H54 (cell line): ENCODE data around the gene KNCN.
A peak's percentile ranks its signal among the peaks of the same experiment; 100 is the strongest.

Source experiments
- DNase-seq: peaks from one replicate; pipeline ENCODE4 v3.0.0; 2011; ENCODE audit warnings: low spot score, mixed read lengths; ENCODE audit not compliant: insufficient read length
- FAIRE-seq: peaks from 3 replicates; lab custom pipeline; 2011; peaks lifted over from hg19 to GRCh38; lab: Jason Lieb, UNC
- POLR2A ChIP-seq: IDR thresholded peaks from 2 replicates; pipeline ENCODE4 v1.6.1; 2011; ENCODE audit warnings: low read depth, mild to moderate bottlenecking, low read length

Gene KNCN

GRCh38 chr1:46529031-46529630 lies 22.3 kb downstream of the KNCN start:
- DNase-seq (no peak), FAIRE-seq (no peak)
- no peak for TF ChIP-seq POLR2A

GRCh38 chr1:46528297-46528955 lies 23.0 kb downstream of the KNCN start:
- no peak for TF ChIP-seq POLR2A
- DNase-seq, result no peak
- FAIRE-seq, result no peak

GRCh38 chr1:46527474-46528296 lies 23.8 kb downstream of the KNCN start:
- FAIRE-seq (no peak), DNase-seq (peak; percentile 91)
- no peak for TF ChIP-seq POLR2A

- FAIRE-seq, result no peak
- DNase-seq, result no peak
- TF ChIP-seq POLR2A, result no peak
Measured at GRCh38 chr1:46526691-46527291, 24.7 kb downstream of the KNCN start.

- TF ChIP-seq POLR2A, result no peak
- DNase-seq, result no peak
- no peak for FAIRE-seq
Measured at GRCh38 chr1:46526013-46526690, 25.3 kb downstream of the KNCN start.

GRCh38 chr1:46525253-46525983 lies 26.0 kb downstream of the KNCN start:
- no peak for TF ChIP-seq POLR2A
- DNase-seq (no peak), FAIRE-seq (no peak)

- TF ChIP-seq POLR2A, result no peak
- FAIRE-seq (no peak), DNase-seq (no peak)
Measured at GRCh38 chr1:46524843-46525242, 26.6 kb downstream of the KNCN start.

GRCh38 chr1:46523496-46524353 lies 27.7 kb downstream of the KNCN start:
- FAIRE-seq (no peak), DNase-seq (no peak)
- TF ChIP-seq POLR2A, result no peak

- DNase-seq, result no peak
- FAIRE-seq, result no peak
- no peak for TF ChIP-seq POLR2A
Measured at GRCh38 chr1:46522969-46523320, 28.5 kb downstream of the KNCN start.

GRCh38 chr1:46522184-46522968 lies 29.1 kb downstream of the KNCN start:
- DNase-seq (peak; percentile 81), FAIRE-seq (no peak)
- no peak for TF ChIP-seq POLR2A

GRCh38 chr1:46521414-46521813 lies 30.0 kb downstream of the KNCN start:
- TF ChIP-seq POLR2A, result no peak
- DNase-seq, result no peak
- no peak for FAIRE-seq
